Heart left ventricle (tissue), 16 donors: ENCODE data around the gene TSSK3. TPM values are rescaled to one million over a fixed set of nuclear protein-coding genes. Genes with fewer than 3 reads are reported as not detected.

Source experiments
- ATAC-seq, 4 donors: fragments of 200-7000 bp; cut with Tn5 transposase; one replicate each; pipeline ENCODE4 v1.9.1; 2020 to 2022; ENCODE audit warnings: moderate library complexity in 4 of 4, mild to moderate bottlenecking in 3 of 4, moderate number of reproducible peaks in 1 of 4
- DNase-seq, 5 donors: peaks; one replicate each; pipeline ENCODE4 v3.0.0-alpha.2; 2020
- H3K27ac ChIP-seq, 12 donors: fragments of 200-600 bp; sonication (generic) in 4 of 12; one replicate each; pipeline versions ENCODE4 v1.5.0 to v1.8.0; 2016 to 2022; ENCODE audit warnings: mild to moderate bottlenecking in 2 of 12
- H3K27me3 ChIP-seq, 9 donors: fragments of 200-600 bp; sonication (generic) in 2 of 9; one replicate each; pipeline versions ENCODE4 v1.5.1 to v1.8.0; 2016 to 2022; ENCODE audit warnings: mild to moderate bottlenecking in 3 of 9
- H3K36me3 ChIP-seq, 9 donors: fragments of 200-600 bp; sonication (generic) in 2 of 9; one replicate each; pipeline versions ENCODE4 v1.5.0 to v1.8.0; 2018 to 2022; ENCODE audit warnings: mild to moderate bottlenecking in 2 of 9
- H3K4me1 ChIP-seq, 12 donors: fragments of 200-600 bp; sonication (generic) in 4 of 12; one replicate each; pipeline versions ENCODE4 v1.5.0 to v1.8.0; 2016 to 2022; ENCODE audit warnings: mild to moderate bottlenecking in 3 of 12
- H3K4me3 ChIP-seq, 12 donors: fragments of 200-600 bp; sonication (generic) in 4 of 12; one replicate each; pipeline versions ENCODE4 v1.5.0 to v1.8.0; 2017 to 2022; ENCODE audit warnings: mild to moderate bottlenecking in 9 of 12, moderate library complexity in 4 of 12
- H3K9me3 ChIP-seq, 12 donors: fragments of 200-600 bp; sonication (generic) in 4 of 12; one replicate each; pipeline versions ENCODE4 v1.5.0 to v1.8.0; 2016 to 2022; ENCODE audit warnings: mild to moderate bottlenecking in 1 of 12
- CTCF ChIP-seq, 12 donors: fragments of 200-600 bp; sonication (generic) in 4 of 12; IDR thresholded peaks; one replicate each; pipeline versions ENCODE4 v1.5.0 to v1.8.0; 2018 to 2022; ENCODE audit warnings: antibody characterized with exemption in 12 of 12, mild to moderate bottlenecking in 5 of 12
- POLR2A ChIP-seq, 2 donors: fragments of 450-650 bp; IDR thresholded peaks; one replicate each; pipeline ENCODE4 v1.6.1; 2017; ENCODE audit warnings: antibody characterized with exemption in 2 of 2, mild to moderate bottlenecking in 2 of 2, moderate library complexity in 2 of 2
- WGBS, 4 donors: extraction: QIAGEN DNeasy Blood & Tissue Kit in 2 of 4; methylation state at CpG; one replicate each; pipeline versions ENCODE4 v1.1.5 to v1.1.7; 2013 to 2018; 5-methylcytosine and 5-hydroxymethylcytosine counted together
- intact Hi-C, 10 donors: fragments of 100-400 bp; cut with DNase I; formaldehyde crosslinking; loops; one replicate each; pipeline versions ENCODE4 v1.11.1 to v1.14.2; 2022
- polyA plus RNA-seq, 2 donors: library from polyadenylated mRNA; stranded (reverse); fragments of 200-250 nt; gene quantifications; one replicate each; pipeline ENCODE4 v1.2.3, GENCODE V29; 2013
- total RNA-seq, 9 donors: library from RNA; depleted of rRNA in 2 of 9; stranded (reverse); fragments of >200 nt in 2 of 9; fragmentation: NEBNext Ultra II Directional in 3 of 9; extraction: Animal tissue kit (Norgen Biotek cat#: 25700) in 3 of 9; gene quantifications; one replicate each; pipeline versions ENCODE4 v1.1.0 to v1.2.4, GENCODE V29; 2016 to 2023
- donor health status: ischemic (EF 13 %, LVEDD 7.1; RV severe dilation, severe dysfunction).
- donor health status: healthy with polysubstance abuse.
- donor health status: DM: no; HTN: yes; CAD: no.
- donor health status: DM: no; HTN: no; CAD: no.
- donor health status: ischemic (EF 25% LVEDD 6.9; RV normal size, moderate dysfunction).
- donor health status: ischemic (EF 25% LVEDD 5.7; RV mildly dilated, moderate dysfunction).
- donor health status: healthy.
- donor health status: DM: yes; HTN: yes; CAD: no.
- donor health status: ischemic (EF 35%, LVEDD 5.7; RV mildly dilated, moderate dysfunction).
- donor health status: nonischemic (EF 11% LVEDD 7.7; RV severe dilation, severe dysfunction).
- donor health status: DM: yes; HTN: yes; CAD: no.
- donor health status: PGD.
- donor health status: ischemic (EF 29% LVEDD 5.4; RV normal size, mild dysfunction).
- donor health status: nonischemic (EF 23%, LVEDD 6.1; RV moderate dilation, normal function).

TSSK3 gene
- total and polyA plus RNA-seq, 11 donors: 0.37 to 3.1 (median 1.7) TPM; not detected in 2

DNA sequence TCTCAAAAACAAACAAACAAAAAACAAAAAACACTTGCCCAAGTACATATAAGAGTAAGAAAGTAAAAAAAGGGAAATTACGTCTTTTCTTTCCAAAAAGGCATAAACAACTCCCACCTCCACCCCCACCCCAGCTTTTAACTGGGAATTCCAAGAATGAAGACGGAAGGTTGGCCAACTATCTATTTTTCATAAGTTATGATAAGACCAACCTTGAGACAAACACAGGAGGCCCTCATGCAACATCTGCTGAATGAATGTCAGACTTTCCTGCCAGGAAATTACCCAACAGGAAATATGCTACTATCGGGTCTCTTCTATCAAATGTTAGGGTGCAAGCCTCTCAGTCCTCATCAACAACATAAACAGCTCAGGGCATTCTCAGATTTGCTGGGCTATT lies 30.0 kb downstream of the TSSK3 start:
- Histone ChIP-seq H3K27ac (peak overlapping the region in 2 of 12 donors; percentile 7 to 15), H3K36me3 (peaks cover 0 to 59% (median 48%) of the 10 kb centered on the region in 9 donors), H3K4me3 (peak overlapping the region in 4 of 12 donors; percentile 13 to 98 (median 95)), H3K9me3 (no peaks in the 10 kb centered on the region), H3K4me1 (peaks cover 7 to 50% (median 32%) of the 10 kb centered on the region in 12 donors), H3K27me3 (no peaks in the 10 kb centered on the region)
- WGBS, 4 donors: 42 to 56% (median 49%) methylated on average over 3 of the region's 3 CpGs
- intact Hi-C loops: loop anchor here in 5 of 10 donors (5.0 to 10.0 kb wide), 3 partner anchors 40 to 178 kb away; partner anchors contain the start of genes EIF3I (in 2 of the 5) and TMEM234 (in 2 of the 5)
- ATAC-seq (no peak), DNase-seq (no peak)
- TF ChIP-seq CTCF (IDR thresholded peaks at IDR 0.05): no peak
- no peak for TF ChIP-seq POLR2A (IDR thresholded peaks at IDR 0.05)

GRCh38 chr1:32393136-32393535 lies 30.8 kb downstream of the TSSK3 start:
- peaks cover 7 to 50% (median 32%) of the 10 kb centered on the region in 12 donors for H3K4me1 ChIP-seq
- no peak for TF ChIP-seq CTCF (IDR thresholded peaks at IDR 0.05)
- TF ChIP-seq POLR2A (IDR thresholded peaks at IDR 0.05): no peak
- no peaks in the 10 kb centered on the region for H3K9me3 ChIP-seq
- no peaks in the 10 kb centered on the region for H3K27me3 ChIP-seq
- intact Hi-C loops: loop anchor here in 5 of 10 donors (5.0 to 10.0 kb wide), 3 partner anchors 41 to 178 kb away; partner anchors contain the start of genes EIF3I (in 2 of the 5) and TMEM234 (in 2 of the 5)
- WGBS, 4 donors: 38 to 57% (median 48%) methylated on average over 1 of the region's 1 CpG
- H3K36me3 ChIP-seq: peaks cover 0 to 50% (median 39%) of the 10 kb centered on the region in 9 donors
- peak overlapping the region in 2 of 12 donors; percentile 15 to 97 for H3K27ac ChIP-seq
- ATAC-seq (no peak), DNase-seq (no peak)
- peak overlapping the region in 10 of 12 donors; percentile 71 to 98 (median 92) for H3K4me3 ChIP-seq

GRCh38 chr1:32393832-32394140 lies 31.4 kb downstream of the TSSK3 start:
- WGBS, 4 donors: 1 to 2% (median 2%) methylated on average over 15 of the region's 15 CpGs
- H3K4me3 ChIP-seq: peak overlapping the region; percentile 64 to 98 (median 92)
- H3K27ac ChIP-seq: peak overlapping the region; percentile 86 to 97 (median 90)
- intact Hi-C loops: loop anchor here in 5 of 10 donors (2.0 to 10.0 kb wide), 4 partner anchors 41 to 179 kb away; partner anchors contain the start of genes EIF3I (in 2 of the 5) and TMEM234 (in 2 of the 5)
- DNase-seq: peak in 2 of 5 donors; percentile 46 to 49
- no peaks in the 10 kb centered on the region for H3K9me3 ChIP-seq
- peaks cover 7 to 50% (median 32%) of the 10 kb centered on the region in 12 donors for H3K4me1 ChIP-seq
- H3K36me3 ChIP-seq: peaks cover 0 to 44% (median 33%) of the 10 kb centered on the region in 9 donors
- no peaks in the 10 kb centered on the region for H3K27me3 ChIP-seq
- no peak for TF ChIP-seq POLR2A (IDR thresholded peaks at IDR 0.05)
- TF ChIP-seq CTCF (IDR thresholded peaks at IDR 0.05): no peak
- peak; percentile 6 to 32 (median 20) for ATAC-seq

DNA sequence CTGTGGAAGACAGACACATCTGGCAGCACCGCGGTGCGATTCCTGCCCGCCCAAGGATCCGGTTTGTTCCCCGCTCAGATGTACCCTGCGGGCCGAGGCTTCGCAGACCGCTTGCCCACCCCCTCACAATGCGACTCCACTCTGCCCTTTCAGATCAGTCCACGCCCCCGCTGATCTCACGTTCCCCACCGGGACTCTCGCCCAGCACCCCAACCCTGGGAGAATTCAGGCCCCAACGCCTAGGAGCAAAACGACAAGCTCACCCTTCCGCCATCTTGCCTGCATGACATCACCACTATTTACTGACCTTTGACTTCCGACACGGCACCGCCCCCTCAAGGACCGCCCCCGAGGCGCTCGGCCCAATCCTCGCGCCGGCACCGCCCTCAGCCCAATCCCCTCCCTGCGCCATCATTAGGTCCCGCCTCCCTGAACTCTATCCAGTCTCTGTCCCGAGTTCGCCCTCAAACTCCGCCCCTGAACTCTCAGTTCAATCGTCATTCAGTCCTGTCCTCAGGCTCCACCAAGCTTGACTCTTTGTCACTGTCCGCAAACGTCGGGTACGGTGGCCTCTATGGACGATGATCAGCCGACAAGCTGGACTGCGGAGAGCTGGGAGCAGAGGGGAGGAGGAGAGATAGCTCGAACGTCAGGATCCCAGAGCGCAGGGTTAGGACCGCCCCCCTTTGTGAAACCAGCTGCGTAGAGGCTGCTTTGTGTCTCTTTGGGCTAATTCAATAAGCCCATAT lies 32.0 kb downstream of the TSSK3 start, which contains the start of gene BSDC1:
TSS of gene BSDC1 (minus strand) at position 301 of the 749 bp plus-strand sequence. CDS start at position 274, 27 bp downstream.
- Histone ChIP-seq H3K4me1 (peaks cover 7 to 50% (median 31%) of the 10 kb centered on the region in 12 donors), H3K27ac (peak within 1 kb of the TSS; percentile 86 to 97 (median 90)), H3K27me3 (no peaks in the 10 kb centered on the region), H3K9me3 (no peaks in the 10 kb centered on the region), H3K36me3 (peaks cover 0 to 39% (median 28%) of the 10 kb centered on the region in 9 donors), H3K4me3 (peak within 1 kb of the TSS; percentile 64 to 98 (median 92))
- TF ChIP-seq POLR2A (IDR thresholded peaks at IDR 0.05) (peak; percentile 81 to 90), CTCF (IDR thresholded peaks at IDR 0.05) (no peak)
- intact Hi-C loops: loop anchor here in 5 of 10 donors (2.0 to 10.0 kb wide), 4 partner anchors 42 to 180 kb away; partner anchors contain the start of genes EIF3I (in 2 of the 5) and TMEM234 (in 2 of the 5)
- peak; percentile 98 to 99 (median 99) for DNase-seq
- 0 to 1% (median 0%) methylated on average over 48 of the region's 48 CpGs for WGBS, 4 donors
- ATAC-seq: peak; percentile 98 to 100 (median 98)
